Measurements from ENCODE around the gene ZNF223.

GRCh38 chr19:44093931-44094765, 42.3 kb downstream of the ZNF223 start, which contains the start of gene ZNF224:
- no peak for TF ChIP-seq CTCF (IDR thresholded peaks at IDR 0.05; ENCODE audit: low read length)
- TF ChIP-seq EZH2 (optimal IDR thresholded peaks at IDR 0.05; ENCODE audit: low read depth, low read length), result no peak
- TF ChIP-seq EZH2phosphoT487 (IDR thresholded peaks at IDR 0.05; ENCODE audit: low read length), result no peak

Measured in MM.1S (cell line).